Lung microvascular endothelial cell (primary cell): ENCODE data around the gene DENND4A. TPM values are rescaled to one million over a fixed set of nuclear protein-coding genes. Genes with fewer than 3 reads are reported as not detected.
"Not testable (repeated sequence)": the region's sequence is repeated elsewhere in the genome, so short reads cannot be mapped to it uniquely, and the experiment has no call there.

Source experiments
- DNase-seq, 2 donors: peaks; one replicate each; pipeline versions ENCODE4 v3.0.0 to v3.0.0-alpha.2; 2010; ENCODE audit warnings: low read depth in 2 of 2
- total RNA-seq: library from RNA; depleted of rRNA; stranded (reverse); fragments of >200 nt; gene quantifications from 2 replicates; pipeline ENCODE4 v1.2.1, GENCODE V29; 2014

The DENND4A gene
- total RNA-seq, 1 donor from 2014 or later, result 21.0 TPM

DNA sequence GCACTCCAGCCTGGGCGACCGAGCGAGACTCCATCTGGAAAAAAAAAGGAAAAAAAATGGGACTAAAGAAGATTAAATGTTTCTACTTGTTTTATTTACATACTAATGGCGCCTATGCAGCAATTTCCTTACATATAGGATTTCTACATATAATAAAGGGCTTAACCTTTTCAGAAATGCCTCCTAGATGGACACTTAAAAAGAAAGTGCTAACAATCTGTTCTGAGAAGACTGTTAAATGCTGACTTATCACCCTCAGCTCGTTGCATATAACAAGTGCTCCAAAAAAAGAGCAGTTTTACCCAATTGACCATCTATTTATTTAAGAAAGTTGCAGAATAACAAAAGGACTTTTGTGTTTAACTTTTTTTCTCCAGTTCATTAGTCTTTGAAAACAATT lies 32.7 kb downstream of the DENND4A start:
- no peak for DNase-seq

DNA sequence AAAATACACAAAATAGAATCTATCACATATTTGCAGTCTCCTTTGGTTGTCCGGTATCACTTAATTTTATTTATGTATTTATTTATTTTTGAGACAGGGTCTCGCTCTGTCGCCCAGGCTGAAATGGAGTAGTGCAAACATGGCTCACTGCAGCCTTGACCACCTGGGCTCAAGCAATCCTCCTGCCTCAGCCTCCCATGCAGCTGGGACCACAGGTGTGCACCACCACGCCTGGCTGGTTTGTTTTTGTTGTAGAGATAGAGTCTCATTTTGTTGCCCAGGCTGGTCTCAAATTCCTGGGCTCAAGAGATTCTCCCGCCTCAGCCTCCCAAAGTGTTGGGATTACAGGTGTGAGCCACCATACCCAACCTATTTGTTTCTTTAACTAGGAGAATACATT lies 33.9 kb downstream of the DENND4A start:
- no peak for DNase-seq

DNA sequence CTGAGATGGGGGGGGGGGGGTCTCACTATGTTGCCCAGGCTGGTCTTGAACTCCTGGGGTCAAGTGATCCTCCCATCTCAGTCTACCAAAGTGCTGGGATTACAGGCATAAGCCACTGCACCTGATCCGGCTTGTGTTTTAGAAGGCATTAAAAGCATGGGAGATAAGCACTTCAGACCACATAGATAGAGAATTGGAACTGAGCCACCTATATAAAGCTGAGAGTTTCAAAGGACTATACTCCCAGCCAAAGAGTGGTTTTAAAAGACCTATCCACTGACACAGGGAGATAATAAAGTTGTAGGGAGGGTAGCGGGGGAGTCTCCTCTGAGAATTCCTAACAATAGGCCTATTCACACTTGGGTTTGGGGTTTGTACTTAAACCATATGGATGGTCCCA lies 34.8 kb downstream of the DENND4A start:
- no peak for DNase-seq

DNA sequence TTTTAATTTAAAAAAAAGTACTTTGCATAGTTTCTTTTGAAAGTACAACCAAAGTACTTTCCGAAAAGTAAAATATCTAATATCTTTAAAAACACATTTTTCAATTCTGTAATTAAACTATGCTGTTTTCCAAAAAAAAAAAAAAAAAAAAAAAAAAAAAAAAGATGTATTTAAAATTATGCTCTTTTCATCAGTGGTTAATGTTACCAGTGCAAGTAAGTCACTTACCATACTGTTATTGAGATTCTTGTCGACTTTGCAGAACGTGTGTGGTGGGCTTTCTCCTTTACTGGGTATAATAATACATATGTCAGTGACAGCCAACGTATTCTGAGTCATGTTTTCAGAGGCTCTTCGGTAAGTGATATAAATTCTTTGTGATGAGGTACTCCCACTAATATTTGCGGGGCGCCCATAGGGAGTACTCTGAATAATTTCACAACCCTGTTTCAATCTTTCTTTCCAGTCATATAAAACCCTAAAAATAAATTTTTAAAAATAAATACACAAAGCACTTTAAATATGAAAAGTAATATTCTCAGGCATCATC lies 39.9 kb downstream of the DENND4A start:
- no peak for DNase-seq

DNA sequence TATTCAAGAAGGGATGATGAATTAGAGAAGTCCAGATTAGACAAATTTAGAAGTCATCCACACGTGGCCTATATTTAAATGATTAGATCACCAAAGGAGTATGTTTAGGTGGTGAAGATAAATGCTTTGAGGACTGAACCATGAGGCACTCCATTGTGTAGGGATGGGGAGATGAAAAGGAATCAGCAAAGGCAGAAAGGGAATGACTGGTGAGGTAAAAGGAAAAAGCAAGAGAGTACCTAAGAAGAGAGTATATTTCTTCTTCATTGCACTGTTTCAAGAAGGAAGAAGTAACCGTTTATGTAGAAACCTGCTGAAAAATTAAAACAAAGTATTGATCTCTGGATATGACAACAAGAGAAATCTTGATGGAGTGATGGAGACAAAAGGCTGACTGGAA lies 40.7 kb downstream of the DENND4A start:
- no peak for DNase-seq

DNA sequence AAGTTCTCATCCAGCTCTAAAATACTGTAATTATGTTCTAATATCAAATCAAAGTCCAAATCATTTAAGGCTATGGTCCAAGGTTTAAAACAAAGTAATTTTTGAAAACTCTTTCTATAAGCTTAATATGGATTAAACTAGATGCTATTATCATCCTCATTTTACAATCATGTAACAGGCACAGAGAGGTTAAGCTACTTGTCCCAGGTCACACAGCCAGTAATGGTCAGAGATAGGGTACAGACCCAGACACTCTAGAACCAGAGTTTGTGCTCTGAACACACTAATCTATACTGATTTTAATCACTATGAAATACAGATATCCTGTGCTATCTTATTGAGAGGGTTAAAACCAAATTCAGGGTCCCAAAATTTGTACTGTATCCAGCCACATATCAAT lies 44.8 kb downstream of the DENND4A start:
- no peak for DNase-seq

DNA sequence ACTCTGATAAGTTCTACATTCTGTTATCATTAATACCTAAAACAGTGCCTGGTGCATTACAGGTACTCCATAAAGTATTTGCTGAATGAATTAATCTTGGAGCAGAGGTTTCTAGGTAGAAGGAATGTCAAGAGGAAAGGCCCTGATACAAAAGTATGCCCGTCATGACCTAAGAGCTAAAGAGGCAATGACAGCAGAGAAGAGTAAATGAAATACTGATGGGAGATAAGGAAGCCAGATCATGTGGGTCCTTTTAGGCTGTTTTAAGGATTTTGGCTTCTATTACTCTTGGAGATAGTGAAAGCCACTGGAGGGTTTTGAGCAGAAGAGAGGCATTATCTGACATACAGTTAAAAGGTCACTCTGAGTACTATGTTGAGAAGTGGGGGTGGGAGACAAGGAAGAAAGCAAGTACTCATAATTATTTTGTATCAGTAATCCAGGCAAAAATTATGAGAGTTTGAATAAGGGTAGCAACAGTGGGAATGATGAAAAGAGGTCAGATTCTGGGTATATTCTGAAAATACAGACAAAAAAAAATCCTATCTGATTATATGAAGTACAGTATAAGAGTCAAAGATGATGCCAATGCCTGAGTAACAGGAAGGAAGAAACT lies 48.3 kb downstream of the DENND4A start:
- no peak for DNase-seq

DNA sequence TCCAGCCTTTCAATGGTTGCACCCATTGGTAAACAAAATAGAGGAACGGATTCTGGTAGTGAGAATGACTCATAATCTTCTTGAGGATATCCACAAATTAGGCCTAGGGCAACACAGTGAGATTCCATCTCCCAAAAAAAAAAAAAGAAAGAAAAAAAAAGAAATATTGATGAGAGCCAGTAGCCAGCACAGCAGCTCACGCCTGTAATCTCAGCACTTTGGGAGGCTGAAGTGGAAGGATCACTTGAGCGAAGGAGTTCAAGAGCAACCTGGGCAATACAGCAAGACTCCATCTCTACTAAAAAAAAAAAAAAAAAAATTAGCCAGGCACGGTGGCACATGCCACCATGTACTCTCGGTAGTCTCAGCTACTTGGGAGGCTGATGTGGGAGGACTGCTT lies 51.9 kb downstream of the DENND4A start:
- DNase-seq, result no peak

DNA sequence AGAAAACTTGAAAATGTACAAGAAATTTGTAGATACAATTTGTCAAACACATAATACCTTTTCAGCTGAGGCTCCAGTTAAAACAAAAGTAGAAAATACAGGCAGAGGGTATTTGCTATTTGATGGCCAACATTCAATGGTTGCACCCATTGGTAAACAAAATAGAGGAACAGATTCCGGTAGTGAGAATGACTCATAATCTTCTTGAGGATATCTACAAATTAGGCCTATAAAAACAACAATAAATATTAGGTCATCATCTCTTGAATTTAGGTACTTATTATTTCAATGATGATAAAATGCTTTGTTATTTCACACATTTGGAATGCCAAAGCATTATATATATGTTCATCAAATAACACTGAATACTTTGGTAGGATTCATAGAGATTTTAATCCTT lies 53.4 kb downstream of the DENND4A start:
- DNase-seq, result peak in 1 of 2 donors; percentile 56

DNA sequence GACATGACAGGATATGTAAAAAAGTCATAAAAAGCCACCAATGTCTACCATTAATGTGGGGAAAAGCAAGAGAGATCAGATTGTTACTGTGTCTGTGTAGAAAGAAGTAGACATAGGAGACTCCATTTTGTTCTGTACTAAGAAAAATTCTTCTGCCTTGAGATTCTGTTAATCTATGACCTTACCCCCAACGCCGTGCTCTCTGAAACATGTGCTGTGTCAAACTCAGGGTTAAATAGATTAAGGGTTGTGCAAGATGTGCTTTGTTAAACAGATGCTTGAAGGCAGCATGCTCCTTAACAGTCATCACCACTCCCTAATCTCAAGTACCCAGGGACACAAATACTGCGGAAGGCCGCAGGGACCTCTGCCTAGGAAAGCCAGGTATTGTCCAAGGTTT lies 58.5 kb downstream of the DENND4A start:
- DNase-seq, result not testable (repeated sequence)

DNA sequence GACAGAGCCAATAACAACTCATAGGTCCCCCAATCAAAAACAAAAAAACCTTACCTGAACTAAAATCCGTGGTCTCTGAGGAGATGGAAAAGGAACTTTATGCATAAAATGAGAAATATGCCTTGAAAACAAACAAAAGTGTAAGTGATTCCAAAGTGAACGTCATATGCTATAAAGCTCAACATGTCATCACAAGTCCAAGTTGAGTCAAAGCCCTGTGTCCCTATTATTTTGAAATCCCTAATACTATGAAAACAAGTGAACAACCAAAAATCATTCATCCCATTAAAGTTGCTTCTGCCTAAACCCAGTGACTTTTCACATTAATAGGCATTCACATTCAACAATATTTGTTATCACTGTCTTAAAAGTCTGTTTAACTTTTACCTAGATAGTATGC lies 59.4 kb downstream of the DENND4A start:
- DNase-seq, result no peak

DNA sequence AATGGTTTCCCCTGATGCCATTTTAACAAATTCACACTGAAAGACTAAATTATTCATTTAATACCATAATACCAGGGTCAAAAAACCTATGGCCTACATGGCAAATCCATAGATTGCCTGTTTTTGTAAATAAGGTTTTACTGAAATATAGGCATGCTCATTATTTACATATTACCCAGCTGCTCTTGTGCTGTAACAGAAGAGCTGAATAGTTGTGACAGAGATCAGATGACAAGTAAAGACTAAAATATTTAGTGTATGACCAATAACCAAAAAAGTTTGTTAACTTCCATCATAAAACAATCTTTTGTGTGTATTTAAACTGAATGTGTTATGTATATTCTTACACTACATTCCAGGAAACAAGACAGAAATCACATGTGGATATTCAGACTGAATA lies 60.2 kb downstream of the DENND4A start:
- no peak for DNase-seq

DNA sequence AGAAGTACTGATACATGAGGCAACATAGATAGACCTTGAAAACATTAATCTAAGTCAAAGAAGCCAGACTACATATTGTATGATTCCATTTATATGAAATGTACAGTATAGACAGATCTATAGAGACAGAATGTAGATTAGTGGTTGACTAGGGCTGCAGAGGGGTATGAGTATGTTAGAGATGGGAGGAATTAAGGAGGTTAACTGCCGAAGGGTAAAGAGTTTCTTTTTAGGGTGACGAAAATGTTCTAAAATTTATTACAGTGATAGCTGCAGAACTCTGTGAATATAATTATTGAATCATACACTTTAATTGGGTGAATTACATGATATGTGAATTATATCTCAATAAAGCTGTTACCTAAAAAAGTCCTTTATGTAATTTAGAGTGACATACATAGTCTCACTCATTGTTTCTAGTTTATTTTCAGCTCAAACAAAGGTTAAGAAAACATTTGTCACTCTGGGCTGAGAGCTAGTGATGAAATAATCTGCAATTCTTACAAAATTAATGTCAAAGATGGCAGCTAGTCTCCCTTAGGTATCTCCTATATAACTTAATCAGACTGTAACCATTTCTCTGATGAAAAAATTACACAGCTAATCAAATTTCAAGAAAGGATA lies 61.4 kb downstream of the DENND4A start:
- DNase-seq, result peak in 1 of 2 donors; percentile 35

DNA sequence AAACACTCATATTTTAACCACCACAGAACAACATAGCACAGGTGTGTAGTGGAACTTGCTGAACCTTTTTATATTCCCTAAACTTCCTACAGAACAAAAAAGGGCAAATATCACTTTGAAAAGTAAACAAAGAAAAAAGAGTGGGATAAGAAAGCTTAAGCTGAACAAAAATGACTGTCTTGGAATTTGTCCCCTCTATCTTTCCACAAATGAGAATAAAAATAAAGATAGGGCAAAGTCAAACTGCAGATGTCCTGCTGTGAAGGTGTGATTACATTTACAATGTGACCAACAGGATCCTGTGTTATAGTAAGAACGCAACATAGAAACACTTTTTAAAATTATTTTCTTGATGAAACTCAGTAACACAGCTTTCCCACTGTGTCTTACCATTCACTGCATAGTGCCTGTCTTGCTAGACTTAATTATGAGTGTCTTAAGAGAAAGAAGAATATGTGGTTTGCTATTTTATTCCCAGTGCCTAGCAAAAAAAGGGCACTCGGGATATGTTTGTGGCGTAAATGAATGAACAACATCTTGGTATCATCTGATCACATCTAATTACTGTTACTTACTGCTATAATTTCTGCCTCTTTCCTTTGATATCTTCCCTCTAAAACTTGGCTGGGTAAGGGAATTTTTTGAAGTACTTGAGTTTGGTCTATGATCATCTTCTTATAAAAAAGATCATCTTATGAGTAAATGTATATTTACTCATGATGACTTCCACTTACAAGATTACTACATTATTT lies 67.5 kb downstream of the DENND4A start:
- DNase-seq, result no peak

DNA sequence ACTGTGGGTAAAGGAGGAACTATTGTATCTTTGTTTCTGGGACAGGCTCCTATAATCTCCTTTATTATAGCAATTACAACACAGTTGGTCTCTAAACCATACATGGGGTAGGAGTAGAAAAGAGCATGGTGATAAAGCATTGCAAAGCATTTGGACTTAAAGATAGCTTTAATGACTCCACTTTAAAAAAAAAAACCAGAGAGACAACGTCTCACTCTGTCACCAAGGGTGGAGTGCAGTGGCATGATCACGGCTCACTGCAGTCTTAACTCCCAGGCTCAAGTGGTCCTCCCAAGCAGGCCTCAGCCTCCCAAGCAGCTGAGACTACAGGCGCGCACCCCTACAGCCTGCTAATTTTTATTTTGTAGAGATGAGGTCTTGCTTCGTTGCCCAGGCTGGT lies 68.2 kb downstream of the DENND4A start:
- no peak for DNase-seq

DNA sequence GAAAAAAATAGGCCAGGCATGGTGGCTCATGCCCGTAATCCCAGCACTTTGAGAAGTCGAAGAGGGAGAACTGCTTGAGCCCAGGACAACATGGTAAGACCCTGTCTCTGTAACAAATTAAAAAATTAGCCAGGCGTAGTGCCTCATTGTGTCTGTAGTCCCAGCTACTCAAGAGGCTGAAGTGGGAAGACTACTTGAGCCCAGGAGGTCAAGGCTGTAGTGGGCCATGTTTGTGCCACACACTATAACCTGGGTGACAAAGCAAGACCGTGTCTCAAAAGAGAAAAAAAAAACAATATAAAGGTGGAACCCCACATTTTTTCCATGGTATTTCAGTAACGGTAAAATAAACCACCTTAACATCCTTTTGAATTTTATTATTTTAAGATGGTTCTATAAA lies 69.9 kb downstream of the DENND4A start:
- no peak for DNase-seq

DNA sequence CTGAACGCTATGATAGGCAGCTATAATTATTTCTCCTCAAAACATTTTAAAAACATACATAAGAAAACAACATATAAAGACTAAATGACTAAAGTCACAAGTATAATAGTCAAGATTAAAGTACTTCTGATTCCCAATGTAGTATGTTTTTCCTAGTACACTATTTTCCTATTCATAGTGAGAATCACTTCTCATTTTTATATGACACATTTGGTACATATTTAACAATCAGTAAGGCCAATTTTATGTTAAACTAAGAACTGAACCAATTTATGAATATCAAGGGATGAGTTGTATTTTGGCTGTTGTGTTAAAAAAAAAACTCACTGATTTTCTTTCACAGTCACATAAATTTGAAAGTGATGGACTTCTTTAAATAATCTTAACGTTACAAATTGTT lies 79.7 kb downstream of the DENND4A start:
- DNase-seq, result no peak

DNA sequence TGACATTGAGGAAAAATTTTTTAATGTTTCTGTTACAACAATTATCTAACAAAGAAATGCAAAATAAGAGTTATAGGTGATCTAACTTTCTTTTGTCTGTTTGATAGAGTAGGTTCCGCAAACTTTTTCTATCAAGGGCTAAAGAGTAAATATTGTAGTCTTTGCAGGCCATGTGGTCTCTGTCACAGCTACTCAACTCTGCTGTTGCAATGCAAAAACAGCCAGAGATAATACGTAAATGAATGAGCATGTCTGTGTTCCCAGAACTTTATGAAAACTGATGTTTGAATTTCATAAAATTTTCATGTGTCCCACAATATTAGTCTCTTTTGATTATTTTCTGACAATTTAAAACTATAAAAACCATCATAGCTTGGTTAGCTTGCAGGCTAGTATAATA lies 97.0 kb downstream of the DENND4A start:
- DNase-seq, result no peak

DNA sequence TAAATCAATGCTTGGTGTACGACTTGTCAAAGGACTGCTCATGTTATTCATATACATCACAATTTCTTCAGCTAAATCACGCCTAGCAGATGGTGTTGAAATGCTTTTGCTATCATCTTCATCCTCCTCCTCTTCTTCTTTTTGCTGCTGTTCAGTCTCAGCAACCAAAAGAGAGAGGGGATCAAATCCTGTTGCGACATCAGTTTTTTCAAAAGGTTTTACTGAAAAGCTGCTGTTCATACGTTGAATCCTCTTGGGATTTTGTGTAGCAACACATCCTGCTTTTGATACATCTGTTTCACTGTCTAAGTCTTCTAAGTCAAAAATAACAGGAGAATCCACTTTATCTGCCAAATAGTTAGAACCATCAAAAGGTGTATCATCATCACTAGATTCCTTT lies 101.3 kb downstream of the DENND4A start:
- no peak for DNase-seq

DNA sequence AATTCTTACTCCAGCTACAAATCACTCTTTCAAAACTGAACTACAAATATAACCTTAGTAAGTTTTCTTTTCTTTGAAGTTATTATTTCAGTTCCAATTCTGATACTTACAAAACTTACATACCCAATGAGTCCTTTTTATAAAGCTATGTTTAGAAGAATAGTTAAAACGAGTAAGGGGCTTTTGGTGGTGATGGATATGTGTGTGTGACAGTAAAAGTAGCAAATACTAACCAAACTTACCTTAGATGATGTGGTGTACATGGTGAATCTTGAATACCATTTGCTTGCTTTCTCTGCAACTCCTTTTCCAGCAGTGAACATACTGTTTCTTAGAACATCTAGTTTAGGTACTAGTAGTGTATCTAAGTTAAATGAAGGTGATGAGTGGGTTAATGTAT lies 101.9 kb downstream of the DENND4A start:
- DNase-seq, result no peak

DNA sequence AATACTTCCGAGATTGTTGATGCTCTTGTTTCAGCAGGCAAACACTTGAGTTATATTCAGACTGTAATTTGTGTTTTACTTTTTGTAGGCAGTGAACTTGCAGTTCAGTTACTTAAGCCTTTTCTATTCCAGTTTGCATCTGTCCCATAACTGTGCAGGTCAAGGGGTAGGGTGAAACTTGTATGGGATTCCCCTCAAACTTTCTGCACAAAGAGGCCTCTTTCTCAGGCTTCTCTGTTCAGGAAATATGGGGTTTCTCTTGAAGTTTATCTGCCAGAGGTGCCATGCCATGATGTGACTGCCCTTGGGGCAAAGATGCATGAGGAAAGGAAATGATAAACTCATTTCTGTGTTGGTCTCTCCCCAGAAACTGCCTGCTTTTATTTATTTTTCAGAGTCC lies 103.6 kb downstream of the DENND4A start:
- DNase-seq, result no peak

DNA sequence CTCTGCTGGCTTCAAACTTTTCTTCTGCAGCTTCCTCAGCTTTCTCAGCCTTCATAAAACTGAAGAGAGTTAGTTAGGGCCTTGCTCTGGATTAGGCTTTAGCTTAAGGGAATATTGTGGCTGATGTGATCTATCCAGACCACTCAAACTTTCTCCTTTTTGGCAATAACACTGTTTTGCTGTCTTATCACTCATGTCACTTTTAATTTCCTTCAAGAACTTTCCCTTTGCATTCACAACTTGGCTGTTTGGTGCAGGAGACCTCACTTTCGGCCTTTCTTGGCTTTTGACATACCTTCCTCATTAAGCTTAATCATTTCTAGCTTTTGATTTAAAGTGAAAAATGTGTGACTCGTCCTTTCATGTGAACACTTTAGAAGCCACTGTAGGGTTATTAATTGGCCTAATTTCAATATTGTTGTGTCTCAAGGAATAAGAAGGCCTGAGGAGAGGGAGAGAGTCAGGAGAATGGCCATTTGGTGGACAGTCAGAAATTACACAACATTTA lies 109.6 kb downstream of the DENND4A start:
- no peak for DNase-seq

DNA sequence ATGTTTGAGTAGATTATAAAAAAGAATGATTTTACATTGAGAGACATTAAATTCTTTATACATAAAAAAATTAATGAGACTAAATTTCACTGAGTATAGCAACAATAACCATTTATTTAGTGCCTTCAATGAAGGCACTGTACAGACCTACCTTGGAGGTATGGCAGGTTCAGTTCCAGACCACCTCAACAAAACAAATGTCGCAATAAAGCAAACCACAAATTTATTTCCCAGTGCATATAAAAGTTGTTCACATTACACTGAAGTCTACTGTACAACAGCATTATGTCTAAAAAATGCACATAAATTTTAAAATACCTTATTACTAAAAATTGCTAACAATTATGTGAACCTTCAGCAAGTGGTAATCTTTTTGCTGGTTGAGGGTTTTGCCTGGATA lies 111.5 kb downstream of the DENND4A start:
- DNase-seq, result no peak
